NCI-H2029 (cell line): ENCODE results near the gene PLLP.

ENCODE experiments used
- DNase-seq: peaks from one replicate; lab custom pipeline; 2025; lab: John Stamatoyannopoulos, UW

PLLP gene

GRCh38 chr16:57225978-57226377, 58.5 kb downstream of the PLLP start:
- no peak for DNase-seq

GRCh38 chr16:57224651-57225335, 59.7 kb downstream of the PLLP start:
- DNase-seq, result no peak

- no peak for DNase-seq
Observed at GRCh38 chr16:57223057-57223456, 61.4 kb downstream of the PLLP start.

- no peak for DNase-seq
Observed at GRCh38 chr16:57216968-57217367, 67.5 kb downstream of the PLLP start.

GRCh38 chr16:57213462-57213861, 71.0 kb downstream of the PLLP start:
- DNase-seq, result no peak

GRCh38 chr16:57209780-57210179, 74.7 kb downstream of the PLLP start:
- DNase-seq, result no peak

GRCh38 chr16:57208926-57209325, 75.5 kb downstream of the PLLP start:
- DNase-seq, result no peak
